Activated CD8-positive, alpha-beta memory T cell treated with anti-CD3 and anti-CD28 coated beads, Interleukin-2, amount 50 U/mL, for 4 hours (primary cell): Measurements from ENCODE around the gene ARHGEF6.
A peak's percentile ranks its signal among the peaks of the same experiment; 100 is the strongest.

Experiments
- DNase-seq: peaks from one replicate; pipeline ENCODE4 v3.0.0-alpha.2; 2020

The ARHGEF6 gene

GRCh38 chrX:136742721-136743379 is 37.9 kb downstream of the ARHGEF6 start:
- no peak for DNase-seq

GRCh38 chrX:136738049-136738729 is 42.5 kb downstream of the ARHGEF6 start:
- DNase-seq, result no peak

DNA sequence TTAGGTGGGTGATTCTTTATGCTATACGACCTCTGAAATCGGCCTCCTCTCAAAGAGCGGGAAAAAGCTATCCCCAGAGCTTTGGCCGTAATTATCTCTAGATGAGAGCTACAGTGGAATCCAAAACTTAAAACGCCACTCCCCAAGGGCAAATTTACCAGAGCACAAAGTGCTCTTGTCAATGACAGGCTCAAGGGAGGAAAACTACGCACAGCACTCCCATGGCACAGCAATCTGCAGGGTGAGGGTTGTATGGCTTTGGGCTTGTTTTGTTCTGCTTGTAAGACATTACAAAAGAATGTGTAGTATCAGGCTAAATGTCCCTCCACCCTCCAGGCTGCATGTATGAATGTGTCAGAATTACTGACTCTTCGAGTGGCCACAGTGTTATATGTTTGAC is 44.0 kb downstream of the ARHGEF6 start:
- DNase-seq, result no peak

DNA sequence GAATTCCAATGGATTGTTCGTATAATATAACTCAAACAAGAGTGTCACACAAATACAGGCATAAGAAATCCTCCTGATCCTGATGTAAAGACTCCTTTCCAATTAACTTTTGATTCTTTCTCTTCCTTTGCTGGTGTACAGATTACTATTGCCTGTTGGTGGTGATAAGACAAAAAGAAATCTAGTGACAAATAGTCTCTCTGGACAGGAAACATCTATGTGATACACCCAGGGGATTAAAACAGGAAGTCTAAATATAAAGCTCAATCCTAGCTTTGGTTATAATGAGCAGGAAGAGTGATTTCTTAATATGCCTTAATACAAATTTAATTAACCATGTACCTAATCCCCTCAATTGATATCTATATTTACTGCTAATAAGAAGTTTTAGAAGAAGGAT is 45.1 kb downstream of the ARHGEF6 start:
- no peak for DNase-seq

DNA sequence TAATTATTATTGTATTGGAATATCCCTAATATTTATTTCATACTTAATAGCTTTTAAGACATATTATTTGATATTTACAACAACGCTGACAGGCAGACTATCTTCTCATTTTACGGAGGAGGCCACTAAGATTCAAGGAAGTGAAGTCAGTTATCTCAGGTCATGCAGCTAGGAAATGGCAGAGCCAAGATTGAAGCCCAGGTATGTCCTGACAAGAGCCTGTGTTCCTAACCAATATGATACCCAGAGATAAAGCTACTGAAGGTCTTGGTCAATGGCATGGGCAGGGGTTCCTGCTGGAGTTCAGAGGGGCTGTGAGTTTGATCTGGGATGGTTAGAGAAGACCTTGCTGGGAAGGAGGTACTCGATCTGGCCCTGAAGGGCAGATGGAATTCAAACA is 47.1 kb downstream of the ARHGEF6 start:
- no peak for DNase-seq

DNA sequence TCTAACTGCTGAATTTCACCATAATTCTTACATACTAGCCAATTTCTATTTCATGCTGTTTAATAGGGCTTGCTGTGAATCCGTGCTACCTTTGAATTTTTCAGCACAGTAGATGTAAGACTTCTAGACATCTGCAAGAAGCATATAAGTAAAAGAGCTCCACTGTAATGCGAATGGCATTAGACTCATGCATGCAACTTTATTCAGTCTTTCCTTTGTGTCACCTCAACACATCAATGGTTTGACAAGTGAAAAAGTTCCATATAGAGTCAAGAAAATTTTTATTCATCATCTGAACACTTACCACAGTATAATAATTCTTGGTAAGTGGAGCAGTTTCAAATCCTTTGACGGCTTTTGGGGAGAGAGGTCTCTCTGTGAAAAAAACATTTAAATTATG is 48.9 kb downstream of the ARHGEF6 start:
- DNase-seq, result no peak

DNA sequence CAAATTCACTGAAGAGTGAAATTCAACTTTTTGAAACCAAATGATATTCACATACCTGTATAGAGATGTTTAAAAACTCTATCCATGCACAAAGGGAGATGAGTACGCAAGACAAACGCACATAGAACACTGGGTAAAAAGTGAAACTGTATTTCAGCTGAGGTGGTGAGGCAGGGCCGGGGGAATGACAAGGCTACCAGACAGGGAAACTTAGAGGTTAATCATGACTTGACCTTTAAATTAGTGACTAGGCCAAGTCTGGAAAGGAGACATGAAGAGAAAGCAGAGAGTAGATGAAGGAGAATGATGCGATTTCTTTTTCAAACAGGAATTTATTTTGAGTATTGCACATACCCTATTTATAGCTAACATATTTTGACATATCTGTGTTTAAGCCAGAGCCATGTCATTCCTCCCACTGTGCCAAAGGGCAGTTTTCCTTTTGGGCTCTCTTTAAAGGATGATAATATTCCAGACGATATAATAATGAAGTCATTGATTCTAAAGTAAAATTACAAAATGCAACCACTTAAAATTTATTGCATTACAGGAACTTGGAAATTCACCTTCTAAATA is 49.4 kb downstream of the ARHGEF6 start:
- DNase-seq, result no peak

GRCh38 chrX:136728393-136728792 is 52.3 kb downstream of the ARHGEF6 start:
- DNase-seq, result no peak

DNA sequence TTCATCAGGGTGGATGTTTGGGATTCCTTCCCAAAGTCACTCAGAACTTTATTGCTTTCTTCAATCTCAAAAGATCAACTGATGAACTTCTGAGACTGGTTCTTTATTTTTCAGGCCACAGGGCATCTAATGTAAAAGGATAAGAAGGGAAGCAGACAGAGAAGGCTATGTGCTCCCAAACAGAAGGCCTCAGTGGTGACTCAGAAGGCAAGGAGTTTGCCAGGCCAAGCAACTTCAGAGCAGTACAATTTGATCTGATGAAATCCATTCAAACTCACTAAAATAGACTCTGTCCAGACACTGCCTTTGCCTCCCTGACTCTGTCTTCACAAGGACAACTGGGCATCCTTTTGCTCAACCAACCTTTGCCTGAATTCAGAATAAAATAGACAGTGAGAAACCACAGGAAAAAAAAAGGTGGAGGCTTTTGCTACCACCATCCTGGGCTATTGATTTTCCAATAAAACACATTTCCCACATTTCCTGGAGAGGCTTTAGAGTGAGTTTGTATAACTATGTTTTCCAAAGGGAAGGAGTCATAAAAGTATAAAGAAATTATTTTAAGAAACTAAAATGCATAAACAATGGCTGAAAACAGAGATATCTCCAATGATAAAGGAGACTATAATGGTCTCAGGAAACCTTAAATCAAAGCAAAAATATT is 55.2 kb downstream of the ARHGEF6 start:
- DNase-seq, result no peak

DNA sequence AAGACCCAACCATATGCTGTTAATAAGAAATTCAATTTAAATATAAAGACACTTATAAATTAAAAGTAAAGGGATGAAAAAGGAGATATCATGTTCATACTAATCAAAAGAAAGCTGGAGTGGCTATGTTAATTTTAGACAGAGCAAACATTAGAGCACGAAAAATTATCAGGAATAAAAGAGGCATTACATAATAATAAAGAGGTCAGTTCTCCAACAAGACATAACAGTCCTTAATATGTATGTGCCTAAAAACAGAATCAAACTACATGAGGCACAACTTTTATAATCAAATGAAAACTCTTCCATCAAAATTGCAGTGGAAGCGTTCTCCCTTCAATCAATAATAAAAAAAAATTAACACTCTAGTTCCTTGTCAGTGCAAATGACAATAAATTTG is 62.6 kb downstream of the ARHGEF6 start:
- DNase-seq, result no peak

GRCh38 chrX:136714626-136715599 is 65.8 kb downstream of the ARHGEF6 start:
- DNase-seq, result no peak

DNA sequence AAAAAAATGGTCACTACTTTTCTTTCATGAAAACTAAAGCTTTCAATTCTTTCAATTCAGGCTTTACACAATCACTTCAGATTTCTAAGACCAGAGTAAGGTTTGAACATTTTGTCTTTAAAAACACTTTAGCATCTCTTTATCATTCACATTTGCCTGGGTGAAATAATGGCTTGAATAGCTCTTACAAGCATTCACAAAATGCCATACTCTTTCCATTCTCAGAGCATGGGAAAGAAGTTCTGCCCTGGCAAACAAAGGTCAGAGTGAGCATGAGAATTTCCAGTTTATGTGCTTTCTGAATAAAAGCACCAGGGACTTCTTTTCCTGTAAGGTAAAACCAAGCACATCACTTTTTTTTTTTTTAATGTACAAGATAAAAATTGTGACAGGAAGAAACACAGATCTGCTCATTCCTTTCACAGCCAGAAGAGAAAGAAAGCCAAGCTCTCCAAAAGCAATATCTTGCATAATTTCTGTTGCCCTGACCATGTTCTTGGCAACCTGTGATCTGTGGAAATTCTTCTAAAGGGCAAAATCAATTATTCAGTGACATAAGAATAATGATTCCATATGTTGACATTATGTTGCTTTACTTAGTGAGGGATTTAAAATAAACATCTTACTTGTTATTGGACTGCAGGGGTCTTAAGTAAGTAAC is 68.0 kb downstream of the ARHGEF6 start:
- no peak for DNase-seq

DNA sequence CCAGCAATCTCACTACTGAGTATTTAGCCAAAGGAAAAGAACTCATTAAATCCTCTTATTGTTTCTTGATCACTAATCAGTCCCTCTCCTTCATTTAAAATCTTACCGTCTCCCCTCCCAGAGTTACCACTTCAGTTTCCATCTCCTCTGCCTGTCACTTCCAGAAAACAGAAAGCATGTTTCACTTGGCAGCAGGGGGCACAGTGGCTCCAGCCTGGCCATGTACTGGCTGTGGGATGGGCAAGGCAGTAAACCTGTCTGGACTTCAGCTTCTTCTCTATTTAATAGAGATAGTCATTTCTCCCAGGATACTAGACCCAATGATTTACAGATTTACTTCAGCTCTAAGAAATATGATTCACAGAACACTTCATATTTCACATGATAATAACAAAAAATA is 69.6 kb downstream of the ARHGEF6 start:
- peak; percentile 23 for DNase-seq

DNA sequence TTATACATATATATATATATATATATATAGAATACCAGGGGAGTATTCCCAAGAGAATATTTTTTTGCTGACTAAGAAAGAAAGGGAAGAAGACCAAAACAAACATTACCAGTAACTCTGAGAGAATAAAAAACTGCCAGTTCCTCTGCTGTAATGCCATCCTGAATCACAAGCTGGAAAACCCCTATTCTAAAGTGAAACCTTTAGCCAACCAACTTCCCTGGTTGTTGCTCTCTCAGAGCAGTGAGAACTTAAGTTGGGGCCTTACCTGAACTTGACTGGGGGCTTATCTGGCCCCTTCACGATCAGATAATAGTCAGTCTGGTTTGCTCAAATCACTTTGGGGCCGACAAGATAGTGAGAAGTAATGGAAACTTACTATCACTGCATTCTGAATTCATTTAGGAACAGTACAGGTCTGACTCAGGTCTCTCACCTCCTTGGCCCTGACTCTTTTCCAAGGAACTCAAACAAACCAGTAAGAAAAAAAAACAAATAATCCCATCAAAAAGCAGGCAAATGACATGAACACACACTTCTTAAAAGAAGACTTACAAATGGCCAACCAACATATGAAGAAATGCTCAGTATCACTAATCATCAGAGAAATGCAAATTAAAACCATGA is 70.3 kb downstream of the ARHGEF6 start:
- DNase-seq, result no peak

GRCh38 chrX:136708348-136708747 is 72.4 kb downstream of the ARHGEF6 start:
- DNase-seq, result no peak

DNA sequence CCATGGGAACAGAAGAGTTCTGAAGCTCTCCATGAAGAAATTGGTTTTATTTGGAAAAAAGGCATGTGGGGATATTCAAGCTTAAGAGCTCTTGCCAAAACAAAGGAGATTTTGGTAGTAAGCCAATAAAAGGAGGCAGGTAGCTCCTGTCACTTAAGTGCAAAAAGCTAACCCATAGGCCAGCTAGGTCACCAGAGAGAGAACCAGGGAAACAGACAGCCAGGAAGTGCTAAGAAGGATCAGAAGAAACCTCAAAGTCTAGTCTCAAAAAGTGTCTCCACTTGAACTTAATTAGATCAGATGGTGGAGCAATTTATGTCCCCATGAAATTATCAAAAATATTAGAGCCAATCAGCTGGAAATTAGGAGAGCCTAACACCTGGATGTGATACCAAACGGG is 83.6 kb downstream of the ARHGEF6 start:
- DNase-seq, result no peak

DNA sequence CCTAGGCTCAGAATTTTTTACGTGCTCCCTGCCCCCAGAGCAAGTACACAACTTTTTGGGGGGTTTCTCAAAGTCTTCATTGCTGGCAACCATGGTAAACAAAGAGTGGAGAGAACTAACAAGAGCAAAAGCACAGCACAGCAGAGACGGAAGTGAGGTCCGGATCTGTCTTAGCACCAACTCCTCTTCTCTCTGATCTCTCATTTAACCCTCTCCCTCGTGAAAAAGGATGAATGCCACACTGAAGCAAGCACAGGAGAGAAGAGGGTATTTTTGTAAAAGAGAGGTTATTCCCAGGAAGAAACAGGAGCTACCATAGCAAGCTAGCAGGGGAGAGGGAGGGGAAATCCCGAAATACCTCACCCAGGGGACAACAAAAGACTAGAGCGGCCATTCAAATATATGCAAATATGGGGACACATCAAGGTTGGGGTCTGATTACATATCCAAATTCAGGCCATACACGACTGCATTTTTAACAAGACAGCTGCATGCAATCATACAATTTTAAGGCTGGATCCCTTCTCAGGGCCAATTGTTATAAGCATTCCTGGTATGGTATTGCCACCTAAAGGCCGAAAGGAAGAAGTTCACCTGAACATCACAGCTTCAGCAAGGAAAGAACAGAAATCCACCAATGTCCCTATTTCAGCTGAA is 86.2 kb downstream of the ARHGEF6 start:
- DNase-seq, result no peak

DNA sequence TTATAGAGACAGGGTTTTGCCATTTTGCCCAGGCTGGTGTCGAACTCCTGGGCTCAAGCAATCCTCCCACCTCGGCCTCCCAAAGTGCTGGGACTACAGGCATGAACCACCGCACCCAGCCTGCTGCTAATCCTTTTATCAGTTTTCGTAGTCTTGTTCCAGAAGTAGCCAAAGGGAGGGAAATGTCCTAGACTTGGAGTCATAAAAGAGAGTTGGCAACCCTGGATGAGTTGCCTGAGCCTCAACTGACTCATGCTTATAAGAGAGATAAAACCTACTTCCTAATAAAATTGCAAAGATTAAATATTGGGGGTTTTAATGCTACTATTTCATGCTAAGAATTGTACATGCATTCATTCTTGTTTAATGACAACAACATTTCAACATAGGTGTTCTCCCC is 88.5 kb downstream of the ARHGEF6 start:
- DNase-seq, result no peak

DNA sequence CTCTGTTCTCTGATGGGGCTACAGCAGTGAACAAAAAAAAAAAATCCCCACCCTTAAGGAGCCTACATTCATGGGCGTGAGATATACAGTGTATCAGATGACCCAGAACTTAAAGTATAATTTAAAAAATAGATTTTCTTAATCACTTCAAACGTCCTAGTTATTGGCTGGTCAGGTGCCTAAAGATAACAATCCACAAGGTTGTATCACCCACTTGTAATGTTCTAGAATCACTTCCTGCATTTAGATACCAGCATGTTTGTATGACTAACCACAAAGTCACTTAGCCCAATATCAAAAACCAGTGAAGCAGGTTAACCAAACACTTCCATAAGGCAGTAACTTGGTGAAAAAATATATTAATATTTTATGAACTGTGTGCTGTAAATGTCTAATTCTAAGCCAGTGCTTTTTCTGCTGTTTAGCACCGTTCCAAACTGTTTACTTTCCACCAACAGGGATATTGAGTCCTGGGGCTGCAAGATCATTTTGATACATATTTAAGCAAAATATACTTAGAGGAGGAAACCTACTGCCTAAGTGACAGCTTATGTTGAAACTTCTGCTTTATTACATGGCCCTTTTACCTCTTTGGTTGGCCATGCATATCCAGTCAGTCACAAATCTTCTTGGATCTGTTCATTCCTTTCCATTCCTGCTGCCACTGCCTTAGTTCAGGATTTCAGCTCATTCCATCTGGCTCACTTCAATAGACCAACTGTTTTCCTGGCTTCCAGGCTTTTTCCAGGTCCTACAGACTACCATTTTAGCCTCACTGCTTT is 89.5 kb downstream of the ARHGEF6 start:
- no peak for DNase-seq

DNA sequence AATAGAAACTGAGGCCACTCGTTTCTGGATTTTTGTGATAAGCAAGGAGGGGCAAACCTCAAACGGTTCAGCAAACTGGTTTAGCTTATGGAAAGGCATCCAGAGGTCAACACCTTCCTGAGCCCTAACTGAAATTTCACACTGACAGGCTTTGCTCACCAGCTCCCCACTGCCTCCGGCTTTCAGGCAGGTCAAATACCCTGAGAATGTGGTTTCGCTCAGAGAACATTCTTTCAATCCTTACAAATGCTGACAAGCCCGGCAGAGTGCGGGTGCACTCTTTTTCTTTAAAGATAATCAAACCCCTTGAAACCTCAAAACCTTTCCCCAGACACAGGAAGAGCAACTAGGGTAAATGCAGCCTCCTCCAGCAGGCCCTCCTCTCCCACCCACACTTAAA is 91.3 kb downstream of the ARHGEF6 start:
- DNase-seq, result no peak
